Measurements from ENCODE around the gene DSTYK. TPM values are rescaled to one million over a fixed set of nuclear protein-coding genes. Genes with fewer than 3 reads are reported as not detected.
A peak's percentile ranks its signal among the peaks of the same experiment; 100 is the strongest.

Gene DSTYK, protein sequence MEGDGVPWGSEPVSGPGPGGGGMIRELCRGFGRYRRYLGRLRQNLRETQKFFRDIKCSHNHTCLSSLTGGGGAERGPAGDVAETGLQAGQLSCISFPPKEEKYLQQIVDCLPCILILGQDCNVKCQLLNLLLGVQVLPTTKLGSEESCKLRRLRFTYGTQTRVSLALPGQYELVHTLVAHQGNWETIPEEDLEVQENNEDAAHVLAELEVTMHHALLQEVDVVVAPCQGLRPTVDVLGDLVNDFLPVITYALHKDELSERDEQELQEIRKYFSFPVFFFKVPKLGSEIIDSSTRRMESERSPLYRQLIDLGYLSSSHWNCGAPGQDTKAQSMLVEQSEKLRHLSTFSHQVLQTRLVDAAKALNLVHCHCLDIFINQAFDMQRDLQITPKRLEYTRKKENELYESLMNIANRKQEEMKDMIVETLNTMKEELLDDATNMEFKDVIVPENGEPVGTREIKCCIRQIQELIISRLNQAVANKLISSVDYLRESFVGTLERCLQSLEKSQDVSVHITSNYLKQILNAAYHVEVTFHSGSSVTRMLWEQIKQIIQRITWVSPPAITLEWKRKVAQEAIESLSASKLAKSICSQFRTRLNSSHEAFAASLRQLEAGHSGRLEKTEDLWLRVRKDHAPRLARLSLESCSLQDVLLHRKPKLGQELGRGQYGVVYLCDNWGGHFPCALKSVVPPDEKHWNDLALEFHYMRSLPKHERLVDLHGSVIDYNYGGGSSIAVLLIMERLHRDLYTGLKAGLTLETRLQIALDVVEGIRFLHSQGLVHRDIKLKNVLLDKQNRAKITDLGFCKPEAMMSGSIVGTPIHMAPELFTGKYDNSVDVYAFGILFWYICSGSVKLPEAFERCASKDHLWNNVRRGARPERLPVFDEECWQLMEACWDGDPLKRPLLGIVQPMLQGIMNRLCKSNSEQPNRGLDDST
- polyA plus RNA-seq (10.7 and 12.1 TPM in 2 replicates), polyA minus RNA-seq (20.9 and 22.9 TPM in 2 replicates)

- peaks cover 16% of the 10 kb centered on the region for H3K79me2 ChIP-seq (replicated peaks; ENCODE audit: insufficient read depth, low read length)
- no peaks in the 10 kb centered on the region for H3K9me2 ChIP-seq (ENCODE audit: insufficient read depth, low read length)
- no peaks in the 10 kb centered on the region for H3K9me3 ChIP-seq (ENCODE audit: low read length)
- H4K20me1 ChIP-seq (ENCODE audit: insufficient read depth): no peaks in the 10 kb centered on the region
- H3K27me3 ChIP-seq (ENCODE audit: insufficient read depth, low read depth, low read length): no peaks in the 10 kb centered on the region
- TF ChIP-seq TAF1 (IDR thresholded peaks at IDR 0.05; ENCODE audit: low read depth) (peak; percentile 86), CTCF (IDR thresholded peaks at IDR 0.05; ENCODE audit: poor library complexity, severe bottlenecking) (no peak), EP300 (conservative IDR thresholded peaks at IDR 0.05; ENCODE audit: poor library complexity, severe bottlenecking) (peak; percentile 51), SMC3 (conservative IDR thresholded peaks at IDR 0.05; ENCODE audit: poor library complexity) (peak; percentile 41), MXI1 (conservative IDR thresholded peaks at IDR 0.05; ENCODE audit: poor library complexity, severe bottlenecking) (peak; percentile 68), RAD21 (conservative IDR thresholded peaks at IDR 0.05) (peak; percentile 37), POLR2AphosphoS5 (IDR thresholded peaks at IDR 0.05) (peak; percentile 85), REST (IDR thresholded peaks at IDR 0.05; ENCODE audit: borderline replicate concordance) (peak; percentile 86), EZH2 (IDR thresholded peaks at IDR 0.05; ENCODE audit: borderline replicate concordance, insufficient read depth, low read length, poor library complexity, severe bottlenecking) (no peak)
- H3K27ac ChIP-seq (ENCODE audit: low read length): peak within 1 kb of the TSS; percentile 91
- peak within 1 kb of the TSS; percentile 91 for H3K9ac ChIP-seq (ENCODE audit: low read length)
- H2AFZ ChIP-seq (ENCODE audit: low read depth, low read length): peak within 1 kb of the TSS; percentile 90
- H3K36me3 ChIP-seq (ENCODE audit: insufficient read depth, low read length): no peaks in the 10 kb centered on the region
- H3K4me2 ChIP-seq (ENCODE audit: low read length): peak within 1 kb of the TSS; percentile 65
- peak within 1 kb of the TSS; percentile 100 for H3K4me3 ChIP-seq (ENCODE audit: low read length)
- no peaks in the 10 kb centered on the region for H3F3A ChIP-seq (ENCODE audit: insufficient read depth, low read length, poor library complexity, severe bottlenecking)
Measured at GRCh38 chr1:205211169-205211838, at the start of gene DSTYK. TSS of gene DSTYK (minus strand) at chr1:205211702. CDS start at chr1:205211535, 167 bp downstream.

Data from neural cell (in vitro differentiated cells).